ENCODE measurements around the gene WEE1. TPM values are rescaled to one million over a fixed set of nuclear protein-coding genes. Genes with fewer than 3 reads are reported as not detected.
A peak's percentile ranks its signal among the peaks of the same experiment; 100 is the strongest.

WEE1 gene
- total RNA-seq, 4 donors from 2014 or later = 19.2 to 32.4 (median 22.2) TPM

GRCh38 chr11:9609841-9610240, 36.4 kb downstream of the WEE1 start:
- Histone ChIP-seq H3K27ac (no peak overlapping the region), H3K4me1 (peaks cover 0 to 23% (median 6%) of the 10 kb centered on the region in 4 donors), H3K27me3 (no peaks in the 10 kb centered on the region), H3K4me3 (no peak overlapping the region), H3K36me3 (no peaks in the 10 kb centered on the region), H3K9me3 (no peaks in the 10 kb centered on the region)
- DNase-seq (ENCODE audit: low spot score in 2 of 2) = no peak
- no peak for TF ChIP-seq EP300 (IDR thresholded peaks at IDR 0.05)
- no peak for TF ChIP-seq CTCF (IDR thresholded peaks at IDR 0.05)
- 93 to 96% methylated on average over 3 of the region's 3 CpGs for WGBS, 2 donors

- Histone ChIP-seq H3K36me3 (no peaks in the 10 kb centered on the region), H3K4me3 (peak overlapping the region; percentile 36 to 59 (median 50)), H3K9me3 (no peaks in the 10 kb centered on the region), H3K27me3 (no peaks in the 10 kb centered on the region), H3K4me1 (peaks cover 0 to 29% (median 11%) of the 10 kb centered on the region in 4 donors), H3K27ac (peak overlapping the region; percentile 93 to 99 (median 96))
- TF ChIP-seq EP300 (IDR thresholded peaks at IDR 0.05) (peak; percentile 83 to 96), POLR2A (IDR thresholded peaks at IDR 0.05) (peak; percentile 45 to 64), CTCF (IDR thresholded peaks at IDR 0.05) (peak; percentile 88 to 98 (median 95))
- DNase-seq (ENCODE audit: low spot score in 2 of 2) = peak; percentile 88 to 91
- WGBS, 2 donors = 1% methylated on average over 30 to 35 of the region's 35 CpGs
Observed at GRCh38 chr11:9613118-9613829, 39.8 kb downstream of the WEE1 start.

- H3K36me3 ChIP-seq = no peaks in the 10 kb centered on the region
- DNase-seq (ENCODE audit: low spot score in 2 of 2) = peak; percentile 71 to 75
- TF ChIP-seq POLR2A (IDR thresholded peaks at IDR 0.05) = peak in 1 of 2 donors; percentile 47
- TF ChIP-seq CTCF (IDR thresholded peaks at IDR 0.05) = peak; percentile 86 to 96 (median 90)
- TF ChIP-seq EP300 (IDR thresholded peaks at IDR 0.05) = peak; percentile 12 to 83
- 2% methylated on average over 41 to 47 of the region's 54 CpGs for WGBS, 2 donors
- peaks cover 0 to 29% (median 11%) of the 10 kb centered on the region in 4 donors for H3K4me1 ChIP-seq
- peak overlapping the region; percentile 93 to 99 (median 96) for H3K27ac ChIP-seq
- H3K9me3 ChIP-seq = no peaks in the 10 kb centered on the region
- no peaks in the 10 kb centered on the region for H3K27me3 ChIP-seq
- H3K4me3 ChIP-seq = peak overlapping the region; percentile 36 to 59 (median 50)
Observed at GRCh38 chr11:9613830-9614762, 40.6 kb downstream of the WEE1 start.

- TF ChIP-seq CTCF (IDR thresholded peaks at IDR 0.05) (no peak), POLR2A (IDR thresholded peaks at IDR 0.05) (no peak), EP300 (IDR thresholded peaks at IDR 0.05) (no peak)
- Histone ChIP-seq H3K4me1 (peaks cover 0 to 29% (median 11%) of the 10 kb centered on the region in 4 donors), H3K36me3 (no peaks in the 10 kb centered on the region), H3K27ac (peak overlapping the region; percentile 93 to 99 (median 96)), H3K9me3 (no peaks in the 10 kb centered on the region), H3K27me3 (no peaks in the 10 kb centered on the region), H3K4me3 (peak overlapping the region in 1 of 4 donors; percentile 59)
- WGBS, 2 donors = 69 to 88% methylated on average over 2 of the region's 2 CpGs
- no peak for DNase-seq (ENCODE audit: low spot score in 2 of 2)
Observed at GRCh38 chr11:9615031-9615451, 41.6 kb downstream of the WEE1 start.
